ENCODE data around the gene CDH5.

GRCh38 chr16:66402591-66403230 is 36.2 kb downstream of the CDH5 start:
- TF ChIP-seq CTCF (IDR thresholded peaks at IDR 0.05): no peak
- no peak for TF ChIP-seq EZH2 (IDR thresholded peaks at IDR 0.05)

Data from neural progenitor cell (in vitro differentiated cells).